Measurements from ENCODE around the gene CBX5. TPM values are rescaled to one million over a fixed set of nuclear protein-coding genes. Genes with fewer than 3 reads are reported as not detected.

Gene CBX5
- total RNA-seq, 1 donor from 2014 or later, result 111 TPM

GRCh38 chr12:54184024-54184805 lies 95.7 kb downstream of the CBX5 start:
- DNase-seq (ENCODE audit: low read depth), result no peak
- Histone ChIP-seq H3K9ac (ENCODE audit: low read length) (no peak overlapping the region), H3K9me3 (ENCODE audit: insufficient read depth, low read depth, low read length) (no peaks in the 10 kb centered on the region), H3K4me3 (ENCODE audit: insufficient read depth, low read depth, low read length) (no peak overlapping the region), H3K4me1 (ENCODE audit: insufficient read depth, low read length) (no peaks in the 10 kb centered on the region), H3K27ac (ENCODE audit: low read depth, low read length) (no peak overlapping the region), H3K79me2 (ENCODE audit: insufficient read depth, low read length) (peaks cover 2% of the 10 kb centered on the region), H2AFZ (ENCODE audit: low read depth, low read length) (no peak overlapping the region), H3K36me3 (ENCODE audit: insufficient read depth, low read length) (no peaks in the 10 kb centered on the region), H3K27me3 (ENCODE audit: insufficient read depth, low read length) (no peaks in the 10 kb centered on the region), H4K20me1 (ENCODE audit: insufficient read depth, low read length) (peaks cover 14% of the 10 kb centered on the region), H3K4me2 (ENCODE audit: low read length) (no peak overlapping the region)
- no peaks in the 10 kb centered on the region for H3K4me1 Mint-ChIP-seq (ENCODE audit: low read depth, unreplicated experiment)
- FAIRE-seq, result no peak
- no peak overlapping the region for H3K4me3 Mint-ChIP-seq (ENCODE audit: unreplicated experiment)
- H3K27ac Mint-ChIP-seq (ENCODE audit: unreplicated experiment), result no peak overlapping the region
- no peaks in the 10 kb centered on the region for H3K9me3 Mint-ChIP-seq (ENCODE audit: unreplicated experiment)
- H3K36me3 Mint-ChIP-seq (ENCODE audit: low read depth, unreplicated experiment), result peaks cover 18% of the 10 kb centered on the region
- peaks cover 9% of the 10 kb centered on the region for H3K27me3 Mint-ChIP-seq (ENCODE audit: low read depth, unreplicated experiment)
- TF ChIP-seq, protein P1, sequence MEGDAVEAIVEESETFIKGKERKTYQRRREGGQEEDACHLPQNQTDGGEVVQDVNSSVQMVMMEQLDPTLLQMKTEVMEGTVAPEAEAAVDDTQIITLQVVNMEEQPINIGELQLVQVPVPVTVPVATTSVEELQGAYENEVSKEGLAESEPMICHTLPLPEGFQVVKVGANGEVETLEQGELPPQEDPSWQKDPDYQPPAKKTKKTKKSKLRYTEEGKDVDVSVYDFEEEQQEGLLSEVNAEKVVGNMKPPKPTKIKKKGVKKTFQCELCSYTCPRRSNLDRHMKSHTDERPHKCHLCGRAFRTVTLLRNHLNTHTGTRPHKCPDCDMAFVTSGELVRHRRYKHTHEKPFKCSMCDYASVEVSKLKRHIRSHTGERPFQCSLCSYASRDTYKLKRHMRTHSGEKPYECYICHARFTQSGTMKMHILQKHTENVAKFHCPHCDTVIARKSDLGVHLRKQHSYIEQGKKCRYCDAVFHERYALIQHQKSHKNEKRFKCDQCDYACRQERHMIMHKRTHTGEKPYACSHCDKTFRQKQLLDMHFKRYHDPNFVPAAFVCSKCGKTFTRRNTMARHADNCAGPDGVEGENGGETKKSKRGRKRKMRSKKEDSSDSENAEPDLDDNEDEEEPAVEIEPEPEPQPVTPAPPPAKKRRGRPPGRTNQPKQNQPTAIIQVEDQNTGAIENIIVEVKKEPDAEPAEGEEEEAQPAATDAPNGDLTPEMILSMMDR (IDR thresholded peaks at IDR 0.05; ENCODE audit: insufficient read depth, low read depth, low read length), result no peak
- TF ChIP-seq EZH2 (IDR thresholded peaks at IDR 0.05; ENCODE audit: insufficient read depth, low read length), result no peak

DNA sequence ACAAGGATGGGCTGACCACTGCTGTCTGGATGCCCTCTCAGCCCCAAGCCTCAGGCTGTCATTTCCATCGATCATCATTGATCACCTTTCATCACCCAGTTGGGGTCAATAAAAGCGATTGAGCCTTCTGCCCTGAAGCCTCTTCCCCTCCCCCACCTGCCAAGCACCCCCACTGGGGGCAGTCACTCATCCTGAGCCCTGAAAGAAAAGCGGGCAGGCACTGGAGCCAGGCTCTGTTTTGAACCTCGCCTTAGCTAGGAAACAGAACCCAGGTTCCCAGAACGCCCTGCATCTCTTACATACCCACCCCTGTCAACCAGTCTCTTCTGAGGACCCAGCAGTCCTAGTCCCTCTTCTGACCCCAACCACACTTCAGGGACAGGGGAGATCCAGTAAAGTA lies 96.9 kb downstream of the CBX5 start:
- H3K4me2 ChIP-seq (ENCODE audit: low read length), result no peak overlapping the region
- no peak overlapping the region for H3K27ac ChIP-seq (ENCODE audit: low read depth, low read length)
- DNase-seq (ENCODE audit: low read depth) (no peak), FAIRE-seq (no peak)
- H3K79me2 ChIP-seq (ENCODE audit: insufficient read depth, low read length), result peaks cover 2% of the 10 kb centered on the region
- H3K27me3 ChIP-seq (ENCODE audit: insufficient read depth, low read length), result peaks cover under 1% of the 10 kb centered on the region
- no peak for TF ChIP-seq EZH2 (IDR thresholded peaks at IDR 0.05; ENCODE audit: insufficient read depth, low read length)
- TF ChIP-seq, protein P1 (IDR thresholded peaks at IDR 0.05; ENCODE audit: insufficient read depth, low read depth, low read length), result no peak
- H3K4me3 ChIP-seq (ENCODE audit: insufficient read depth, low read depth, low read length), result no peak overlapping the region
- H3K9me3 ChIP-seq (ENCODE audit: insufficient read depth, low read depth, low read length), result no peaks in the 10 kb centered on the region
- H3K9ac ChIP-seq (ENCODE audit: low read length), result no peak overlapping the region
- no peaks in the 10 kb centered on the region for H3K36me3 ChIP-seq (ENCODE audit: insufficient read depth, low read length)
- Mint-ChIP-seq H3K4me3 (ENCODE audit: unreplicated experiment) (no peak overlapping the region), H3K9me3 (ENCODE audit: unreplicated experiment) (no peaks in the 10 kb centered on the region), H3K27ac (ENCODE audit: unreplicated experiment) (no peak overlapping the region), H3K36me3 (ENCODE audit: low read depth, unreplicated experiment) (peaks cover 18% of the 10 kb centered on the region), H3K27me3 (ENCODE audit: low read depth, unreplicated experiment) (peaks cover 21% of the 10 kb centered on the region), H3K4me1 (ENCODE audit: low read depth, unreplicated experiment) (no peaks in the 10 kb centered on the region)
- H3K4me1 ChIP-seq (ENCODE audit: insufficient read depth, low read length), result no peaks in the 10 kb centered on the region
- no peak overlapping the region for H2AFZ ChIP-seq (ENCODE audit: low read depth, low read length)
- H4K20me1 ChIP-seq (ENCODE audit: insufficient read depth, low read length), result peaks cover 19% of the 10 kb centered on the region

- Mint-ChIP-seq H3K4me3 (ENCODE audit: unreplicated experiment) (no peak overlapping the region), H3K9me3 (ENCODE audit: unreplicated experiment) (no peaks in the 10 kb centered on the region), H3K27me3 (ENCODE audit: low read depth, unreplicated experiment) (peaks cover 25% of the 10 kb centered on the region), H3K27ac (ENCODE audit: unreplicated experiment) (no peak overlapping the region), H3K36me3 (ENCODE audit: low read depth, unreplicated experiment) (peaks cover 18% of the 10 kb centered on the region), H3K4me1 (ENCODE audit: low read depth, unreplicated experiment) (no peaks in the 10 kb centered on the region)
- Histone ChIP-seq H3K27ac (ENCODE audit: low read depth, low read length) (no peak overlapping the region), H3K9me3 (ENCODE audit: insufficient read depth, low read depth, low read length) (no peaks in the 10 kb centered on the region), H3K4me1 (ENCODE audit: insufficient read depth, low read length) (no peaks in the 10 kb centered on the region), H3K79me2 (ENCODE audit: insufficient read depth, low read length) (no peaks in the 10 kb centered on the region), H3K9ac (ENCODE audit: low read length) (no peak overlapping the region), H3K4me2 (ENCODE audit: low read length) (no peak overlapping the region), H4K20me1 (ENCODE audit: insufficient read depth, low read length) (peaks cover 23% of the 10 kb centered on the region), H3K36me3 (ENCODE audit: insufficient read depth, low read length) (no peaks in the 10 kb centered on the region), H3K4me3 (ENCODE audit: insufficient read depth, low read depth, low read length) (no peak overlapping the region), H2AFZ (ENCODE audit: low read depth, low read length) (no peak overlapping the region), H3K27me3 (ENCODE audit: insufficient read depth, low read length) (peaks cover 5% of the 10 kb centered on the region)
- no peak for DNase-seq (ENCODE audit: low read depth)
- no peak for TF ChIP-seq EZH2 (IDR thresholded peaks at IDR 0.05; ENCODE audit: insufficient read depth, low read length)
- TF ChIP-seq, protein P1 (IDR thresholded peaks at IDR 0.05; ENCODE audit: insufficient read depth, low read depth, low read length), result no peak
- FAIRE-seq, result no peak
Measured at GRCh38 chr12:54182086-54182485, 97.8 kb downstream of the CBX5 start.

Data from astrocyte (in vitro differentiated cells and primary cell).